Measurements from ENCODE around the gene AMN. TPM values are rescaled to one million over a fixed set of nuclear protein-coding genes. Genes with fewer than 3 reads are reported as not detected.

The AMN gene
- total RNA-seq, 1 donor from 2014 or later = 0.30 TPM

DNA sequence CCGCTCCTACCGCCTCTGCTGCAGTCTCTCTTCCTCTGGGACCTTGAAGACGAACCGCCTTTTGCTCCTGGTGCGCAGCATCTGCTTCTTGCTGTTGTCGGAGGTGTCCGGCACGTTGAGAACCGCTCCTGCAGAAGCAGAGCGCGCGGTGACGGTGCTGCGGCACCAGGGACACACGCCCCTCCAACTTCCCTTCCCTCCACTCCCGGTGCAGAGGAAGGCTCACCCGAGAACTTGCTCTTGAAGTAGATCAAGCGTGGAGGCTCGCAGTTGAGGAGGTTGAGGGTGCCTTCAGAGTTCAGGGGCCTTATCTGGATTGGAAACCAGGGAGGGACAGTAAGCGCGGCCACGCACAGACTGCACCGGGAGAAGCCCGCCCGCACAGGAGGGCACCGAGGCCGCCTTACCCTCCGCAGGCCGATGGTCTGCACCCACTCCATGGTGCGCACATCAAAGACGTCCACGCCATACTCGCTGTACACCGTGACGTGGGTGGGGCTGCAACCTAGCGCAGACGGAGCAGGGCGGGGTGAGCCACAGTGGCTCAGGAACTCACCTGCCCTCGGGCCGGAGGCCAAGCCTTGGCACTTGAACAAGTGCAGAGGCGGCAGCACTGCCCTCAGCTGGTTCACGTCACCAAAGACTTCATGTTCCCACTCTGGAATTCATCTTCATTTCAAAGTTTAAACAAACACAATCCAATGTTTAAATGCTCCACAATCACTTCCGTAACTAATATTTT, 17.5 kb downstream of the AMN start:
- no peak for DNase-seq (ENCODE audit: low spot score)
- no peak overlapping the region for H3K4me3 Mint-ChIP-seq (ENCODE audit: unreplicated experiment)
- H3K27me3 Mint-ChIP-seq (ENCODE audit: low read depth) = no peaks in the 10 kb centered on the region
- TF ChIP-seq, protein P1, sequence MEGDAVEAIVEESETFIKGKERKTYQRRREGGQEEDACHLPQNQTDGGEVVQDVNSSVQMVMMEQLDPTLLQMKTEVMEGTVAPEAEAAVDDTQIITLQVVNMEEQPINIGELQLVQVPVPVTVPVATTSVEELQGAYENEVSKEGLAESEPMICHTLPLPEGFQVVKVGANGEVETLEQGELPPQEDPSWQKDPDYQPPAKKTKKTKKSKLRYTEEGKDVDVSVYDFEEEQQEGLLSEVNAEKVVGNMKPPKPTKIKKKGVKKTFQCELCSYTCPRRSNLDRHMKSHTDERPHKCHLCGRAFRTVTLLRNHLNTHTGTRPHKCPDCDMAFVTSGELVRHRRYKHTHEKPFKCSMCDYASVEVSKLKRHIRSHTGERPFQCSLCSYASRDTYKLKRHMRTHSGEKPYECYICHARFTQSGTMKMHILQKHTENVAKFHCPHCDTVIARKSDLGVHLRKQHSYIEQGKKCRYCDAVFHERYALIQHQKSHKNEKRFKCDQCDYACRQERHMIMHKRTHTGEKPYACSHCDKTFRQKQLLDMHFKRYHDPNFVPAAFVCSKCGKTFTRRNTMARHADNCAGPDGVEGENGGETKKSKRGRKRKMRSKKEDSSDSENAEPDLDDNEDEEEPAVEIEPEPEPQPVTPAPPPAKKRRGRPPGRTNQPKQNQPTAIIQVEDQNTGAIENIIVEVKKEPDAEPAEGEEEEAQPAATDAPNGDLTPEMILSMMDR (IDR thresholded peaks at IDR 0.05) = no peak
- H3K9me3 Mint-ChIP-seq (ENCODE audit: low read depth) = no peaks in the 10 kb centered on the region
- peaks cover 41% of the 10 kb centered on the region for H3K36me3 Mint-ChIP-seq (ENCODE audit: low read depth)
- H3K27ac Mint-ChIP-seq (ENCODE audit: unreplicated experiment) = no peak overlapping the region
- no peaks in the 10 kb centered on the region for H3K4me1 Mint-ChIP-seq (ENCODE audit: low read depth)

DNA sequence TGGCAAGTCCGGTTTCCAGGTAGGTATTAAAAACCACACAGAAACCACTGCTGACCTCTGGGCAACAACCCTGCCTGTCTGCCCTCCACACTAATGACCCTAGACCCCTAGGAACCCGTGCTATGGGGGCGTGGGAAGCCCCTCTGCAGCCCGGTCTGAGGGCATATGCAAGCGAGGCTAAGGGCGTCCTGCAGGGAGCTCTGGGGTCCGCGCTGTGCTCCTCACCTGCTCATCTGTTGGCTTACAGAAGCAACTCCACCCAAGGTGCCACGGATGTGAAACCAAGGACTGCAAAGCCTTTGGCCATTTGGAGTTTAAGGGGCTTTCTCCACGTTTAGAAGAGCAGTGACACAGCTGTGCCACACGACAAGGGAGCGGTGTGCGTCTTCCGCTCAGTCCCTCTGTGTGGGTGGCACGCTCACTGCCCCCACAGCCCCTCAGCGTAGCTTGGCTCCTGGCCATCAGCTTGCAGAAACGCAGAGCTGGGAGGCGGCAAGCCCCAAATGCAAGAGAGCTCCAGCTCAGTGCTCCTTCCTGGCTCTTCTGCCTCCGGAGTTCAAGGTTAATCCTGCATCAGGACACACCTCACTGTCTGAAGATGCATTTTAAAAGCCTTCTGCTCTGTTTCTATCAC, 18.4 kb downstream of the AMN start:
- H3K4me1 Mint-ChIP-seq (ENCODE audit: low read depth) = no peaks in the 10 kb centered on the region
- H3K9me3 Mint-ChIP-seq (ENCODE audit: low read depth) = no peaks in the 10 kb centered on the region
- H3K36me3 Mint-ChIP-seq (ENCODE audit: low read depth) = peaks cover 42% of the 10 kb centered on the region
- TF ChIP-seq, protein P1 (IDR thresholded peaks at IDR 0.05) = no peak
- H3K4me3 Mint-ChIP-seq (ENCODE audit: unreplicated experiment) = no peak overlapping the region
- no peaks in the 10 kb centered on the region for H3K27me3 Mint-ChIP-seq (ENCODE audit: low read depth)
- no peak overlapping the region for H3K27ac Mint-ChIP-seq (ENCODE audit: unreplicated experiment)
- no peak for DNase-seq (ENCODE audit: low spot score)

DNA sequence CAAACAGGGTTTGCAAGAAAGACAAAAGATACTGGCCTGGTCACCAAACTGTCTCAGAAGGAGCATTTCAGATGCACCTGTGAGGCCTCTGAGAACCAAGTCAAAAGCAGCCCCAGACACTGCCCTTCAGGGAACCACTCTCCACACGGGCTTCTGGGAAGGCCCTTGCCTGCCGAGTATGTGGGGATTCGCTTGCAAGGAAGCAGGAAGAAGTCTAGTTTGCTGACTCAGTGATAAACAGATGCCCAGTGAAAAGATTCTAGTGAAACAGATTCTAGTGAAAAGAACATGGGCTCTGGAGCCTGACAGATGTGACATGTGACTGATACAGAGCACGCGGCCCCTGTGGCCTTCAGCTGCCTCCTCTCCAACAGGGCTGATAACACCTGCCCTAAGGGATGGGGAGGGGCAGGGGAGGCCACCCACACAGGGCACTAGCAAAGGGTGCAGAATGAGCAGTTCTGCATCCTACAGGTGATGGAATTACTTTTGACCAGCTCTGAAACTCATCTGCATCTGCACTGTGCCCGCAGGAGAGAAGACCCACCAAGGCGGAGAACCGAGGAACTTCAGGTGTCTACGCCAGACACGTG, 19.1 kb downstream of the AMN start:
- no peaks in the 10 kb centered on the region for H3K4me1 Mint-ChIP-seq (ENCODE audit: low read depth)
- H3K4me3 Mint-ChIP-seq (ENCODE audit: unreplicated experiment) = no peak overlapping the region
- H3K36me3 Mint-ChIP-seq (ENCODE audit: low read depth) = peaks cover 42% of the 10 kb centered on the region
- TF ChIP-seq, protein P1 (IDR thresholded peaks at IDR 0.05) = no peak
- no peaks in the 10 kb centered on the region for H3K27me3 Mint-ChIP-seq (ENCODE audit: low read depth)
- no peak for DNase-seq (ENCODE audit: low spot score)
- no peak overlapping the region for H3K27ac Mint-ChIP-seq (ENCODE audit: unreplicated experiment)
- no peaks in the 10 kb centered on the region for H3K9me3 Mint-ChIP-seq (ENCODE audit: low read depth)

DNA sequence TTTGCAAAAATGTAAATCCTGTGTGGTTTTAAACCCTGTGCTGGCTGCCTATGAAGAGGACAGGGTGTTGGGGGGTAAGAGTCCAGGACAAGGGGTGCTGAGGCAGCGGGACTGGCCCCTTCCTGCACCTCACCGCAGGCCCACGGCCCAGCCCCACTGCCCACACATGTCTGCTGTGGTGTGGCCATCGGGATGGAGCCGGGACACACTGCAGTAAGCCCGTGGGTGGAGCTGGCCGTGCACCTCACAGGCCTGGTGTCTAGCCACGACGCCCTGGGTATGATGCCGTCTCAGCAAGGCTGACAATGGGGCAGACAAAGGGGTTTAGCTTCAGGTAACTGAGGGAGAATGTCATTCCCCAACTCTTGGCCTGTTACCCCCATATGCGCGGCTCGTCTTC, 19.6 kb downstream of the AMN start:
- no peak overlapping the region for H3K4me3 Mint-ChIP-seq (ENCODE audit: unreplicated experiment)
- no peaks in the 10 kb centered on the region for H3K27me3 Mint-ChIP-seq (ENCODE audit: low read depth)
- no peaks in the 10 kb centered on the region for H3K4me1 Mint-ChIP-seq (ENCODE audit: low read depth)
- no peak overlapping the region for H3K27ac Mint-ChIP-seq (ENCODE audit: unreplicated experiment)
- TF ChIP-seq, protein P1 (IDR thresholded peaks at IDR 0.05) = no peak
- H3K36me3 Mint-ChIP-seq (ENCODE audit: low read depth) = peaks cover 41% of the 10 kb centered on the region
- no peak for DNase-seq (ENCODE audit: low spot score)
- H3K9me3 Mint-ChIP-seq (ENCODE audit: low read depth) = no peaks in the 10 kb centered on the region

DNA sequence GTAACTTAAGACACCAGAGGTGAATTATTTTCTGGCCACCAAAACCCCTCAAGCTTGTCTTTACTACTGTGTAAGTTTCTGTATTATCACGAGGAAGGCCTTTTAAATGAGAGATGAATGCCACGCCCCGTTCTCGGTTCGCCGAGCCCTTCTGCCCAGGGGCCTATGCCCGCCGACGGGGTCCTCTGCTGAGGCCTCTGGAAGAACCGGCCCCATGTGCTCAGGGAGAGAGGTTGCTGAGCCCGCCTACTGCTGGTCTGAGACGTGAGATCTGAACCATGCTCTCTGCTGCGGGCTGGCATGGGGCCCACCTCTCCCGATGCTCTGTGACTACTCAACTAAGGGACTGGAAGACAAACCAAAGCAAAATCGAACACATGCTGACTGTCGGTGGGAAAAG, 21.0 kb downstream of the AMN start:
- no peak for DNase-seq (ENCODE audit: low spot score)
- no peaks in the 10 kb centered on the region for H3K4me1 Mint-ChIP-seq (ENCODE audit: low read depth)
- H3K36me3 Mint-ChIP-seq (ENCODE audit: low read depth) = peaks cover 39% of the 10 kb centered on the region
- H3K9me3 Mint-ChIP-seq (ENCODE audit: low read depth) = no peaks in the 10 kb centered on the region
- TF ChIP-seq, protein P1 (IDR thresholded peaks at IDR 0.05) = no peak
- H3K27me3 Mint-ChIP-seq (ENCODE audit: low read depth) = no peaks in the 10 kb centered on the region
- no peak overlapping the region for H3K27ac Mint-ChIP-seq (ENCODE audit: unreplicated experiment)
- no peak overlapping the region for H3K4me3 Mint-ChIP-seq (ENCODE audit: unreplicated experiment)
